Stimulated activated naive CD8-positive, alpha-beta T cell treated with anti-CD3 and anti-CD28 coated beads, Interleukin-15, Interleukin-2, amounts not matched to agents 100 ng/mL and 50 ng/mL, for 24 hours (primary cell): ENCODE data around the gene ARIH1.
"Not testable (repeated sequence)": the region's sequence is repeated elsewhere in the genome, so short reads cannot be mapped to it uniquely, and the experiment has no call there.

Experiments
- H3K27ac Mint-ChIP-seq: one replicate; pipeline ENCODE4 v1.8.0; 2021; ENCODE audit warnings: mild to moderate bottlenecking, mixed read lengths
- H3K27me3 Mint-ChIP-seq: one replicate; pipeline ENCODE4 v1.8.0; 2021; ENCODE audit warnings: mixed read lengths
- H3K36me3 Mint-ChIP-seq: one replicate; pipeline ENCODE4 v1.8.0; 2021; ENCODE audit warnings: low read depth, mixed read lengths
- H3K4me1 Mint-ChIP-seq: one replicate; pipeline ENCODE4 v1.8.0; 2021; ENCODE audit warnings: low read depth, mixed read lengths
- H3K4me3 Mint-ChIP-seq: one replicate; pipeline ENCODE4 v1.8.0; 2021; ENCODE audit warnings: mild to moderate bottlenecking, mixed read lengths
- H3K9me3 Mint-ChIP-seq: one replicate; pipeline ENCODE4 v1.8.0; 2021; ENCODE audit warnings: mixed read lengths

The ARIH1 gene

GRCh38 chr15:72474912-72475628 is 940 bp downstream of the ARIH1 start:
- Mint-ChIP-seq H3K4me1 (peaks cover 53% of the 10 kb centered on the region), H3K4me3 (peak overlapping the region; percentile 96), H3K9me3 (no peaks in the 10 kb centered on the region), H3K27me3 (no peaks in the 10 kb centered on the region), H3K36me3 (peaks cover 33% of the 10 kb centered on the region), H3K27ac (peak overlapping the region; percentile 94)

- H3K27ac Mint-ChIP-seq, result peak overlapping the region; percentile 94
- H3K36me3 Mint-ChIP-seq, result peaks cover 38% of the 10 kb centered on the region
- peaks cover 58% of the 10 kb centered on the region for H3K4me1 Mint-ChIP-seq
- H3K4me3 Mint-ChIP-seq, result peak overlapping the region; percentile 96
- H3K9me3 Mint-ChIP-seq, result no peaks in the 10 kb centered on the region
- H3K27me3 Mint-ChIP-seq, result no peaks in the 10 kb centered on the region
Measured at GRCh38 chr15:72475674-72476073, 1.5 kb downstream of the ARIH1 start.

GRCh38 chr15:72476330-72476729 is 2.2 kb downstream of the ARIH1 start:
- Mint-ChIP-seq H3K36me3 (peaks cover 45% of the 10 kb centered on the region), H3K27ac (peak overlapping the region; percentile 81), H3K4me3 (peak overlapping the region; percentile 96), H3K4me1 (peaks cover 64% of the 10 kb centered on the region)
- H3K9me3 Mint-ChIP-seq, H3K27me3 Mint-ChIP-seq: not testable (repeated sequence)

GRCh38 chr15:72481015-72481659 is 7.0 kb downstream of the ARIH1 start:
- Mint-ChIP-seq H3K27ac (peak overlapping the region; percentile 34), H3K9me3 (no peaks in the 10 kb centered on the region), H3K27me3 (no peaks in the 10 kb centered on the region), H3K4me3 (peak overlapping the region; percentile 14), H3K4me1 (peaks cover 79% of the 10 kb centered on the region), H3K36me3 (peaks cover 48% of the 10 kb centered on the region)

- peak overlapping the region; percentile 2 for H3K4me3 Mint-ChIP-seq
- peak overlapping the region; percentile 7 for H3K27ac Mint-ChIP-seq
- H3K4me1 Mint-ChIP-seq, result peaks cover 73% of the 10 kb centered on the region
Measured at GRCh38 chr15:72482275-72482674, 8.1 kb downstream of the ARIH1 start.

GRCh38 chr15:72483279-72483678 is 9.1 kb downstream of the ARIH1 start:
- Mint-ChIP-seq H3K36me3 (peaks cover 43% of the 10 kb centered on the region), H3K4me3 (no peak overlapping the region), H3K9me3 (no peaks in the 10 kb centered on the region), H3K27ac (no peak overlapping the region), H3K4me1 (peaks cover 78% of the 10 kb centered on the region), H3K27me3 (no peaks in the 10 kb centered on the region)

More at GRCh38 chr15:72482275-72482674, 8.1 kb downstream of the ARIH1 start:
- H3K9me3 Mint-ChIP-seq, result no peaks in the 10 kb centered on the region
- no peaks in the 10 kb centered on the region for H3K27me3 Mint-ChIP-seq
- H3K36me3 Mint-ChIP-seq, result peaks cover 39% of the 10 kb centered on the region

GRCh38 chr15:72486144-72486543 is 12.0 kb downstream of the ARIH1 start:
- Mint-ChIP-seq H3K36me3 (peaks cover 37% of the 10 kb centered on the region), H3K4me3 (no peak overlapping the region), H3K27me3 (no peaks in the 10 kb centered on the region), H3K9me3 (no peaks in the 10 kb centered on the region), H3K27ac (no peak overlapping the region), H3K4me1 (peaks cover 78% of the 10 kb centered on the region)

GRCh38 chr15:72487070-72487797 is 13.1 kb downstream of the ARIH1 start:
- Mint-ChIP-seq H3K4me1 (peaks cover 80% of the 10 kb centered on the region), H3K36me3 (peaks cover 43% of the 10 kb centered on the region), H3K27ac (no peak overlapping the region), H3K27me3 (no peaks in the 10 kb centered on the region), H3K4me3 (no peak overlapping the region), H3K9me3 (no peaks in the 10 kb centered on the region)

GRCh38 chr15:72488558-72488957 is 14.4 kb downstream of the ARIH1 start:
- Mint-ChIP-seq H3K4me1 (peaks cover 73% of the 10 kb centered on the region), H3K9me3 (no peaks in the 10 kb centered on the region), H3K4me3 (no peak overlapping the region), H3K27me3 (no peaks in the 10 kb centered on the region), H3K36me3 (peaks cover 44% of the 10 kb centered on the region), H3K27ac (no peak overlapping the region)

GRCh38 chr15:72489943-72490554 is 15.9 kb downstream of the ARIH1 start:
- Mint-ChIP-seq H3K27ac (no peak overlapping the region), H3K27me3 (no peaks in the 10 kb centered on the region), H3K36me3 (peaks cover 38% of the 10 kb centered on the region), H3K4me1 (peaks cover 79% of the 10 kb centered on the region), H3K9me3 (no peaks in the 10 kb centered on the region), H3K4me3 (no peak overlapping the region)

- no peaks in the 10 kb centered on the region for H3K9me3 Mint-ChIP-seq
- no peaks in the 10 kb centered on the region for H3K27me3 Mint-ChIP-seq
- no peak overlapping the region for H3K4me3 Mint-ChIP-seq
- peaks cover 78% of the 10 kb centered on the region for H3K4me1 Mint-ChIP-seq
- peaks cover 42% of the 10 kb centered on the region for H3K36me3 Mint-ChIP-seq
- H3K27ac Mint-ChIP-seq, result no peak overlapping the region
Measured at GRCh38 chr15:72491768-72492167, 17.6 kb downstream of the ARIH1 start.

- peaks cover 39% of the 10 kb centered on the region for H3K36me3 Mint-ChIP-seq
- peaks cover 80% of the 10 kb centered on the region for H3K4me1 Mint-ChIP-seq
- H3K27me3 Mint-ChIP-seq, result no peaks in the 10 kb centered on the region
- H3K4me3 Mint-ChIP-seq, result no peak overlapping the region
- H3K27ac Mint-ChIP-seq, result no peak overlapping the region
- H3K9me3 Mint-ChIP-seq, result no peaks in the 10 kb centered on the region
Measured at GRCh38 chr15:72492733-72493132, 18.6 kb downstream of the ARIH1 start.

- no peaks in the 10 kb centered on the region for H3K27me3 Mint-ChIP-seq
- peaks cover 77% of the 10 kb centered on the region for H3K4me1 Mint-ChIP-seq
- H3K4me3 Mint-ChIP-seq, result no peak overlapping the region
- no peak overlapping the region for H3K27ac Mint-ChIP-seq
- H3K36me3 Mint-ChIP-seq, result peaks cover 37% of the 10 kb centered on the region
- H3K9me3 Mint-ChIP-seq, result no peaks in the 10 kb centered on the region
Measured at GRCh38 chr15:72493220-72493619, 19.1 kb downstream of the ARIH1 start.

GRCh38 chr15:72495007-72495406 is 20.9 kb downstream of the ARIH1 start:
- H3K4me1 Mint-ChIP-seq, result peaks cover 67% of the 10 kb centered on the region
- no peak overlapping the region for H3K4me3 Mint-ChIP-seq
- no peak overlapping the region for H3K27ac Mint-ChIP-seq
- no peaks in the 10 kb centered on the region for H3K9me3 Mint-ChIP-seq
- H3K36me3 Mint-ChIP-seq, result peaks cover 34% of the 10 kb centered on the region
- no peaks in the 10 kb centered on the region for H3K27me3 Mint-ChIP-seq

GRCh38 chr15:72496783-72497182 is 22.7 kb downstream of the ARIH1 start:
- Mint-ChIP-seq H3K4me1 (peaks cover 60% of the 10 kb centered on the region), H3K4me3 (no peak overlapping the region), H3K27me3 (no peaks in the 10 kb centered on the region), H3K36me3 (peaks cover 28% of the 10 kb centered on the region), H3K9me3 (no peaks in the 10 kb centered on the region), H3K27ac (no peak overlapping the region)
